HG03457 (cell line): ENCODE results near the gene COL4A2.
"Not testable (repeated sequence)": the region's sequence is repeated elsewhere in the genome, so short reads cannot be mapped to it uniquely, and the experiment has no call there.

ENCODE experiments used
- ATAC-seq: cut with Tn5 transposase; IDR thresholded peaks from one replicate; pipeline ENCODE4 v1.9.1; 2021; ENCODE audit warnings: moderate number of reproducible peaks; ENCODE audit not compliant: unreplicated experiment

COL4A2 gene

GRCh38 chr13:110305544-110305943, 1.5 kb upstream of the COL4A2 start:
- no peak for ATAC-seq

- no peak for ATAC-seq
These were observed 1.1 kb upstream of the COL4A2 start for GRCh38 chr13:110305949-110306339.

- ATAC-seq, result no peak
These were observed 634 bp upstream of the COL4A2 start for GRCh38 chr13:110306340-110306959.

- no peak for ATAC-seq
These were observed 927 bp downstream of the COL4A2 start for GRCh38 chr13:110307767-110308655.

GRCh38 chr13:110308656-110309359, 1.7 kb downstream of the COL4A2 start:
- ATAC-seq, result no peak

- ATAC-seq, result no peak
These were observed 2.8 kb downstream of the COL4A2 start for GRCh38 chr13:110309661-110310524.

GRCh38 chr13:110310541-110311442, 3.7 kb downstream of the COL4A2 start:
- ATAC-seq, result no peak

GRCh38 chr13:110311443-110312338, 4.6 kb downstream of the COL4A2 start:
- no peak for ATAC-seq

GRCh38 chr13:110312339-110313031, 5.4 kb downstream of the COL4A2 start:
- no peak for ATAC-seq

- not testable (repeated sequence) for ATAC-seq
These were observed 6.2 kb downstream of the COL4A2 start for GRCh38 chr13:110313261-110313660.

GRCh38 chr13:110313733-110314132, 6.6 kb downstream of the COL4A2 start:
- ATAC-seq, result not testable (repeated sequence)

GRCh38 chr13:110314516-110315245, 7.6 kb downstream of the COL4A2 start:
- ATAC-seq, result no peak

GRCh38 chr13:110316196-110316595, 9.1 kb downstream of the COL4A2 start:
- no peak for ATAC-seq

GRCh38 chr13:110317093-110317492, 10.0 kb downstream of the COL4A2 start:
- ATAC-seq, result no peak

GRCh38 chr13:110317496-110318195, 10.6 kb downstream of the COL4A2 start:
- no peak for ATAC-seq

- ATAC-seq, result no peak
These were observed 11.8 kb downstream of the COL4A2 start for GRCh38 chr13:110318920-110319319.

GRCh38 chr13:110319397-110319773, 12.3 kb downstream of the COL4A2 start:
- ATAC-seq, result no peak
